CD4-positive, alpha-beta memory T cell (primary cell): ENCODE data around the gene FBXO10. TPM values are rescaled to one million over a fixed set of nuclear protein-coding genes. Genes with fewer than 3 reads are reported as not detected.

ENCODE experiments used
- CTCF ChIA-PET: fragments of 350-600 bp; sonication (Branson Sonifier 250); formaldehyde crosslinking; loops from one replicate; lab custom pipeline; 2021; ENCODE audit warnings: inconsistent platforms; ENCODE audit not compliant: partially characterized antibody; lab: Charles Lee
- POLR2A ChIA-PET: fragments of 350-600 bp; sonication (Branson Sonifier 250); formaldehyde crosslinking; loops from one replicate; lab custom pipeline; 2021; ENCODE audit not compliant: partially characterized antibody; lab: Charles Lee
- DNase-seq, 5 donors: peaks; one replicate each; pipeline versions ENCODE4 v3.0.0 to v3.0.0-alpha.2; 2020 to 2022; ENCODE audit warnings: mixed read lengths in 1 of 5
- H3K27ac ChIP-seq: one replicate; pipeline ENCODE4 v1.7.0; 2013; ENCODE audit warnings: low read depth, low read length
- H3K27me3 ChIP-seq: 2 replicates; pipeline ENCODE4 v1.7.0; 2013; ENCODE audit warnings: mild to moderate bottlenecking, low read length, moderate library complexity; ENCODE audit not compliant: insufficient read depth
- H3K36me3 ChIP-seq: 2 replicates; pipeline ENCODE4 v1.7.0; 2013; ENCODE audit warnings: mild to moderate bottlenecking, low read length, moderate library complexity; ENCODE audit not compliant: insufficient read depth
- H3K4me1 ChIP-seq: 2 replicates; pipeline ENCODE4 v1.7.0; 2013; ENCODE audit warnings: mild to moderate bottlenecking, low read length, moderate library complexity; ENCODE audit not compliant: insufficient read depth
- H3K4me3 ChIP-seq, 2 donors: one replicate each; pipeline ENCODE4 v1.7.0; 2013; ENCODE audit warnings: low read length in 2 of 2, mild to moderate bottlenecking in 1 of 2
- H3K9me3 ChIP-seq, 2 donors: one replicate each; pipeline ENCODE4 v1.7.0; 2013; ENCODE audit warnings: low read length in 2 of 2, control low read depth in 1 of 2; ENCODE audit not compliant: control insufficient read depth in 1 of 2
- H3K27ac Mint-ChIP-seq, 7 donors: one replicate each; pipeline ENCODE4 v1.8.0; 2020 to 2021; ENCODE audit warnings: mixed read lengths in 7 of 7, mild to moderate bottlenecking in 6 of 7, inconsistent platforms in 3 of 7, moderate library complexity in 3 of 7
- H3K27me3 Mint-ChIP-seq, 2 donors: one replicate each; pipeline ENCODE4 v1.8.0; 2020 to 2021; ENCODE audit warnings: mixed read lengths in 2 of 2
- H3K36me3 Mint-ChIP-seq, 2 donors: one replicate each; pipeline ENCODE4 v1.8.0; 2020 to 2021; ENCODE audit warnings: mixed read lengths in 2 of 2, inconsistent platforms in 1 of 2, mild to moderate bottlenecking in 1 of 2
- H3K4me1 Mint-ChIP-seq, 4 donors: one replicate each; pipeline ENCODE4 v1.8.0; 2020 to 2021; ENCODE audit warnings: mixed read lengths in 4 of 4, mild to moderate bottlenecking in 1 of 4
- H3K4me3 Mint-ChIP-seq, 8 donors: one replicate each; pipeline ENCODE4 v1.8.0; 2020 to 2021; ENCODE audit warnings: mixed read lengths in 8 of 8, mild to moderate bottlenecking in 7 of 8, moderate library complexity in 6 of 8, inconsistent platforms in 3 of 8
- H3K9me3 Mint-ChIP-seq, 8 donors: one replicate each; pipeline ENCODE4 v1.8.0; 2020 to 2021; ENCODE audit warnings: mixed read lengths in 8 of 8, mild to moderate bottlenecking in 5 of 8, inconsistent platforms in 3 of 8, moderate library complexity in 1 of 8
- intact Hi-C: fragments of 100-400 bp; cut with micrococcal nuclease; formaldehyde crosslinking; loops from one replicate; pipeline ENCODE4 v1.15.1; 2023
- polyA plus RNA-seq, 2 donors: library from polyadenylated mRNA; unstranded; fragments of 300-500 nt; fragmentation: Illumina TruSeq; gene quantifications; one replicate each; pipeline ENCODE4 v1.2.3, GENCODE V29; 2021
- total RNA-seq, 2 experiments: library from RNA; stranded (reverse); gene quantifications; one replicate each; pipeline ENCODE4 v1.2.3, GENCODE V29; 2021

Gene FBXO10
- total and polyA plus RNA-seq, 4 experiments from 2014 or later, result 3.2 to 6.1 (median 5.2) TPM

- Histone ChIP-seq H3K36me3 (no peaks in the 10 kb centered on the region), H3K27ac (no peak overlapping the region), H3K27me3 (no peaks in the 10 kb centered on the region), H3K4me1 (peaks cover 6% of the 10 kb centered on the region), H3K9me3 (no peaks in the 10 kb centered on the region), H3K4me3 (no peak overlapping the region)
- Mint-ChIP-seq H3K36me3 (peaks cover 4 to 17% of the 10 kb centered on the region in 2 donors), H3K4me3 (no peak overlapping the region), H3K27ac (peak overlapping the region in 3 of 7 donors; percentile 16 to 86 (median 71)), H3K9me3 (no peaks in the 10 kb centered on the region), H3K4me1 (peaks cover 3 to 32% (median 16%) of the 10 kb centered on the region in 4 donors), H3K27me3 (no peaks in the 10 kb centered on the region)
- POLR2A ChIA-PET, result interaction anchor here (1.2 to 1.3 kb wide), 2 partner anchors 21 to 24 kb away, joined by 3 to 6 read pairs; partner anchors contain the start of gene POLR1E
- no peak for DNase-seq
- CTCF ChIA-PET, result interaction anchor here (0.7 to 1.1 kb wide), 2 partner anchors 91 to 94 kb away, joined by 3 read pairs; no protein-coding TSS in a partner anchor
- intact Hi-C loops, result loop anchor here (2.0 kb wide), 1 partner anchor 95 kb away; no protein-coding TSS in a partner anchor
These were observed 66.6 kb downstream of the FBXO10 start for GRCh38 chr9:37509536-37509935.

GRCh38 chr9:37508834-37509206 is 67.4 kb downstream of the FBXO10 start:
- Histone ChIP-seq H3K27ac (no peak overlapping the region), H3K9me3 (no peaks in the 10 kb centered on the region), H3K4me3 (no peak overlapping the region), H3K27me3 (no peaks in the 10 kb centered on the region), H3K36me3 (no peaks in the 10 kb centered on the region), H3K4me1 (peaks cover 7% of the 10 kb centered on the region)
- CTCF ChIA-PET, result interaction anchor here (0.7 to 1.1 kb wide), 3 partner anchors 10 to 93 kb away, joined by 3 read pairs; no protein-coding TSS in a partner anchor
- intact Hi-C loops, result loop anchor here (2.0 kb wide), 1 partner anchor 94 kb away; no protein-coding TSS in a partner anchor
- Mint-ChIP-seq H3K4me3 (no peak overlapping the region), H3K27ac (peak overlapping the region in 5 of 7 donors; percentile 16 to 82 (median 71)), H3K27me3 (no peaks in the 10 kb centered on the region), H3K36me3 (peaks cover 7 to 22% of the 10 kb centered on the region in 2 donors), H3K4me1 (peaks cover 5 to 37% (median 19%) of the 10 kb centered on the region in 4 donors), H3K9me3 (no peaks in the 10 kb centered on the region)
- DNase-seq, result no peak
- POLR2A ChIA-PET, result interaction anchor here (1.2 to 1.3 kb wide), 2 partner anchors 22 to 23 kb away, joined by 3 to 6 read pairs; partner anchors contain the start of gene POLR1E

- Mint-ChIP-seq H3K27me3 (no peaks in the 10 kb centered on the region), H3K9me3 (no peaks in the 10 kb centered on the region), H3K36me3 (peaks cover 13 to 28% of the 10 kb centered on the region in 2 donors), H3K27ac (peak overlapping the region in 4 of 7 donors; percentile 16 to 83 (median 73)), H3K4me1 (peaks cover 11 to 42% (median 24%) of the 10 kb centered on the region in 4 donors), H3K4me3 (no peak overlapping the region)
- POLR2A ChIA-PET, result interaction anchor here (1.2 to 1.3 kb wide), 2 partner anchors 22 to 23 kb away, joined by 3 to 6 read pairs; partner anchors contain the start of gene POLR1E
- Histone ChIP-seq H3K27ac (no peak overlapping the region), H3K4me1 (peaks cover 11% of the 10 kb centered on the region), H3K4me3 (no peak overlapping the region), H3K36me3 (peaks cover 1% of the 10 kb centered on the region), H3K9me3 (no peaks in the 10 kb centered on the region), H3K27me3 (no peaks in the 10 kb centered on the region)
- intact Hi-C loops, result loop anchor here (2.0 kb wide), 1 partner anchor 93 kb away; no protein-coding TSS in a partner anchor
- no peak for DNase-seq
- CTCF ChIA-PET, result interaction anchor here (0.7 to 1.1 kb wide), 2 partner anchors 10 to 635 kb away, joined by 3 read pairs; no protein-coding TSS in a partner anchor
These were observed 67.9 kb downstream of the FBXO10 start for GRCh38 chr9:37508135-37508833.

GRCh38 chr9:37507566-37508134 is 68.5 kb downstream of the FBXO10 start:
- no peaks in the 10 kb centered on the region for H3K9me3 ChIP-seq
- H3K4me3 Mint-ChIP-seq, result peak overlapping the region in 1 of 8 donors; percentile 33
- H3K4me1 ChIP-seq, result peaks cover 15% of the 10 kb centered on the region
- peaks cover 14 to 48% (median 29%) of the 10 kb centered on the region in 4 donors for H3K4me1 Mint-ChIP-seq
- H3K27ac ChIP-seq, result no peak overlapping the region
- H3K9me3 Mint-ChIP-seq, result no peaks in the 10 kb centered on the region
- DNase-seq, result no peak
- intact Hi-C loops, result loop anchor here (2.0 kb wide), 1 partner anchor 93 kb away; no protein-coding TSS in a partner anchor
- H3K27me3 Mint-ChIP-seq, result no peaks in the 10 kb centered on the region
- ChIA-PET CTCF (interaction anchor here (1.1 kb wide), 1 partner anchor 634 kb away, joined by 3 read pairs; no protein-coding TSS in a partner anchor), POLR2A (no interaction called here)
- H3K27me3 ChIP-seq, result no peaks in the 10 kb centered on the region
- no peak overlapping the region for H3K4me3 ChIP-seq
- peak overlapping the region in 6 of 7 donors; percentile 2 to 83 (median 68) for H3K27ac Mint-ChIP-seq
- peaks cover 7% of the 10 kb centered on the region for H3K36me3 ChIP-seq
- H3K36me3 Mint-ChIP-seq, result peaks cover 19 to 34% of the 10 kb centered on the region in 2 donors

DNA sequence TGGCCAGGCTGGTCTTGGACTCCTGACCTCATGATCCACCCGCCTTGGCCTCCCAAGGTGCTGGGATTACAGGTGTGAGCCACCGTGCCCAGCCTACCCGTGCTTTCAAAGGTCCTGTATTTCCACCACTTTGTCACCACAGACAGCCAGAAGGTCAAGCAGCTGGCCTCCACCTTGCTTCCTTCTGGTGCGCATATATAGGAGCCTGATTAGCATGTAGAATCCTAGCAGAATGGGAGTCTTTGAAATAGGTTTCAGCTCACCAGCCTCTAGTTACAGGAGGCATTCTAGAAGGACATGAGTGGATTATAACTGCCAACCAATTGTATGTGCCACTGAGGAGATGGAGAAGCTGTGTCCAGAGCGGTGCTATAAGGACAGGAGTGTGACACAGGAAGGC is 71.6 kb downstream of the FBXO10 start:
- Histone ChIP-seq H3K27me3 (no peaks in the 10 kb centered on the region), H3K27ac (peak overlapping the region; percentile 45), H3K4me1 (peaks cover 15% of the 10 kb centered on the region), H3K9me3 (no peaks in the 10 kb centered on the region), H3K36me3 (peaks cover 30% of the 10 kb centered on the region), H3K4me3 (no peak overlapping the region)
- Mint-ChIP-seq H3K4me1 (peaks cover 16 to 57% (median 34%) of the 10 kb centered on the region in 4 donors), H3K27ac (peak overlapping the region; percentile 57 to 98 (median 87)), H3K4me3 (peak overlapping the region in 7 of 8 donors; percentile 32 to 86 (median 77)), H3K27me3 (no peaks in the 10 kb centered on the region), H3K36me3 (peaks cover 40 to 58% of the 10 kb centered on the region in 2 donors), H3K9me3 (no peaks in the 10 kb centered on the region)
- ChIA-PET CTCF (no interaction called here), POLR2A (interaction anchor here (1.4 to 1.9 kb wide), 2 partner anchors 11 to 19 kb away, joined by 4 to 11 read pairs; partner anchors contain the start of gene POLR1E)
- intact Hi-C loops, result no loop called here
- no peak for DNase-seq

- Histone ChIP-seq H3K27me3 (no peaks in the 10 kb centered on the region), H3K27ac (peak overlapping the region; percentile 45), H3K4me1 (peaks cover 15% of the 10 kb centered on the region), H3K36me3 (peaks cover 38% of the 10 kb centered on the region), H3K4me3 (no peak overlapping the region), H3K9me3 (no peaks in the 10 kb centered on the region)
- Mint-ChIP-seq H3K4me1 (peaks cover 16 to 50% (median 33%) of the 10 kb centered on the region in 4 donors), H3K27ac (peak overlapping the region; percentile 87 to 98 (median 95)), H3K27me3 (no peaks in the 10 kb centered on the region), H3K36me3 (peaks cover 40 to 63% of the 10 kb centered on the region in 2 donors), H3K9me3 (no peaks in the 10 kb centered on the region), H3K4me3 (peak overlapping the region; percentile 71 to 93 (median 78))
- POLR2A ChIA-PET, result interaction anchor here (0.7 to 1.9 kb wide), 4 partner anchors 9 to 39 kb away, joined by 3 to 11 read pairs (median 4); partner anchors contain the start of genes POLR1E and ZBTB5
- CTCF ChIA-PET, result no interaction called here
- intact Hi-C loops, result no loop called here
- DNase-seq, result peak; percentile 49 to 82 (median 69)
These were observed 72.4 kb downstream of the FBXO10 start for GRCh38 chr9:37503736-37504135.
